ENCODE measurements around the gene FGB.

The FGB gene

GRCh38 chr4:154526151-154526550 is 36.7 kb upstream of the FGB start:
- no peak overlapping the region for H3K27ac ChIP-seq
- no peaks in the 10 kb centered on the region for H3K9me3 ChIP-seq (ENCODE audit: severe bottlenecking)
- no peak for DNase-seq
- H3K4me3 ChIP-seq (ENCODE audit: low read depth, low read length) = no peak overlapping the region
- H3K27me3 ChIP-seq (ENCODE audit: insufficient read depth, low read depth, severe bottlenecking) = peaks cover 12% of the 10 kb centered on the region
- no peak for TF ChIP-seq CTCF (IDR thresholded peaks at IDR 0.05; ENCODE audit: low read depth, low read length)
- no peaks in the 10 kb centered on the region for H3K36me3 ChIP-seq

GRCh38 chr4:154527308-154527707 is 35.5 kb upstream of the FGB start:
- DNase-seq = no peak
- no peak for TF ChIP-seq CTCF (IDR thresholded peaks at IDR 0.05; ENCODE audit: low read depth, low read length)
- Histone ChIP-seq H3K4me3 (ENCODE audit: low read depth, low read length) (no peak overlapping the region), H3K27ac (no peak overlapping the region), H3K9me3 (ENCODE audit: severe bottlenecking) (no peaks in the 10 kb centered on the region), H3K27me3 (ENCODE audit: insufficient read depth, low read depth, severe bottlenecking) (peaks cover 12% of the 10 kb centered on the region), H3K36me3 (no peaks in the 10 kb centered on the region)

GRCh38 chr4:154528869-154529268 is 33.9 kb upstream of the FGB start:
- no peak overlapping the region for H3K27ac ChIP-seq
- H3K36me3 ChIP-seq = no peaks in the 10 kb centered on the region
- H3K9me3 ChIP-seq (ENCODE audit: severe bottlenecking) = no peaks in the 10 kb centered on the region
- TF ChIP-seq CTCF (IDR thresholded peaks at IDR 0.05; ENCODE audit: low read depth, low read length) = no peak
- DNase-seq = no peak
- no peak overlapping the region for H3K4me3 ChIP-seq (ENCODE audit: low read depth, low read length)
- H3K27me3 ChIP-seq (ENCODE audit: insufficient read depth, low read depth, severe bottlenecking) = peaks cover 12% of the 10 kb centered on the region

- H3K36me3 ChIP-seq = no peaks in the 10 kb centered on the region
- no peak for TF ChIP-seq CTCF (IDR thresholded peaks at IDR 0.05; ENCODE audit: low read depth, low read length)
- no peaks in the 10 kb centered on the region for H3K9me3 ChIP-seq (ENCODE audit: severe bottlenecking)
- no peak for DNase-seq
- H3K27ac ChIP-seq = no peak overlapping the region
- peaks cover 12% of the 10 kb centered on the region for H3K27me3 ChIP-seq (ENCODE audit: insufficient read depth, low read depth, severe bottlenecking)
- no peak overlapping the region for H3K4me3 ChIP-seq (ENCODE audit: low read depth, low read length)
These were observed 32.9 kb upstream of the FGB start for GRCh38 chr4:154529728-154530519.

GRCh38 chr4:154534296-154534695 is 28.5 kb upstream of the FGB start:
- Histone ChIP-seq H3K4me3 (ENCODE audit: low read depth, low read length) (no peak overlapping the region), H3K9me3 (ENCODE audit: severe bottlenecking) (no peaks in the 10 kb centered on the region), H3K27ac (no peak overlapping the region), H3K27me3 (ENCODE audit: insufficient read depth, low read depth, severe bottlenecking) (no peaks in the 10 kb centered on the region), H3K36me3 (peaks cover 29% of the 10 kb centered on the region)
- DNase-seq = no peak
- no peak for TF ChIP-seq CTCF (IDR thresholded peaks at IDR 0.05; ENCODE audit: low read depth, low read length)

Data from WERI-Rb-1 (cell line).